GM19035 (cell line): Measurements from ENCODE around the gene ATF6.
"Not testable (repeated sequence)": the region's sequence is repeated elsewhere in the genome, so short reads cannot be mapped to it uniquely, and the experiment has no call there.

Experiments
- ATAC-seq: cut with Tn5 transposase; IDR thresholded peaks from one replicate; pipeline ENCODE4 v1.9.1; 2021; ENCODE audit not compliant: unreplicated experiment

ATF6 gene

GRCh38 chr1:161827786-161828185 is 61.7 kb downstream of the ATF6 start:
- no peak for ATAC-seq

DNA sequence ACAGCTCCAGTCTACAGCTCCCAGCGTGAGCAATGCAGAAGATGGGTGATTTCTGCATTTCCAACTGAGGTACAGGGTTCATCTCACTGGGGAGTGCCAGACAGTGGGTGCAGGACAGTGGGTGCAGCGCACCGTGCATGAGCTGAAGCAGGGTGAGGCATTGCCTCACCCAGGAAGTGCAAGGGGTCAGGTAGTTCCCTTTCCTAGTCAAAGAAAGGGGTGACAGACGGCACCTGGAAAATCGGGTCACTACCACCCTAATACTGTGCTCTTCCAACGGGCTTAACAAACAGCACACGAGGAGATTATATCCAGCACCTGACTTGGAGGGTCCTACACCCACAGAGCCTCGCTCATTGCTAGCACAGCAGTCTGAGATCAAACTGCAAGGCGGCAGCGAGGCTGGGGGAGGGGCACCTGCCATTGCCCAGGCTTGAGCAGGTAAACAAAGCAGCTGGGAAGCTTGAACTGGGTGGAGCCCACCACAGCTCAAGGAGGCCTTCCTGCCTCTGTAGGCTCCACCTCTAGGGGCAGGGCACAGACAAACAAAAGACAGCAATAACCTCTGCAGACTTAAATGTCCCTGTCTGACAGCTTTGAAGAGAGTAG is 66.3 kb downstream of the ATF6 start:
- not testable (repeated sequence) for ATAC-seq

GRCh38 chr1:161834967-161835550 is 68.9 kb downstream of the ATF6 start:
- no peak for ATAC-seq

- no peak for ATAC-seq
These were observed 69.9 kb downstream of the ATF6 start for GRCh38 chr1:161836018-161836417.

DNA sequence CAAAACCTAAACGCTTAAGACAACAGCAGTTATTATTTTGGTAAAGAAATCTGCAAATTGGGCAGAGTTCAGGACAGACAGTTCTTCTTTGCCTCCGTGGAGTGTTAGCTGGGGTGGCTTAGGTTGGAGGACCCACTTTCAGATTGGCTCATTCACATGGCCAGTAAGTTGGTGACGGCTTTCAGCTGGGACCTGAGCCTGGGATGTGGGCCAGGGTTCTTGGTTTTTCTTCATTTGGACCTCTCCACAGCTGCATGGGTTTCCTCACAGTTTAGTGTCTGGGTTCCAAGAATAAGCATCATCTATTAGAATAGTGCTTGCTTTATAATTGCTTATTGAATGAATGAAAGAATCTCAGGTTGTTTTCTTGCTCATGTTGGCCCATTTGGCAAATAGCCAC is 72.2 kb downstream of the ATF6 start:
- ATAC-seq, result no peak

DNA sequence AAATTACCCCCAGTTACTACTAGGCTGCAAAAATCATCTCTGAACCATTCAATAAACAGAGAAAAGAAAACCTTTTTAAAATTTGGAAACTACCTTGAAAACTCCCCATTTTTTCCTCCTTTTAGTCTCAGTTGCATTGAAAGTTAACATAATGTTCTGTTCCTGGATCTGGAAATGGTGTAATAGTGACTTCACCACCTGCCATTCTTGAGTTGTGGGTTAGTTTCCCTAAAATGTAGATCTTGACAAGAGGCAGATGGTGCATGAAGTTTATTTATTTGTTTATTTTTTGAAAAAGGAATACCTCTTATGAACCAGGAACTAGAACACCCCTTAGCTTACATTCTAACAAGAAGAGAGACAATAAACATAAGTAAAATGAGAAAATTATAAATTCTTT is 72.8 kb downstream of the ATF6 start:
- no peak for ATAC-seq

DNA sequence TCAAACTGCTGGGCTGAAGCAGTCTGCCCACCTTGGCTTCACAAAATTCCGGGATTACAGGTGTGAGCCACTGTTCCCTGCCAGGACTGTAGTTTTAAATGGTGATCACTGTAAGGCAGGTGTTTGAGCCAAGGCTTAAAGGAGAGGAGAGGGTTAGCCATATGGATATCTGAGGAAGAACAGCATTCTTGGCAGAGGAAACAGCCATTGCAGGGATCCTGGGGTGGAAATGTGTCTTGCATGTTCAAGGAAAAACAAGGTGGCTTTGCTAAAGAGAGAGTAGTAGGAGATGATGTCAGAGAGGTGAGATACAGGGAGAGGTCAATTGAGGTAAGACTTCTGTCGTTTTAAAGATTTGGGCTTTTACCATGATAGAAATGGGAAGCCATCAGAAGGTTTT is 73.5 kb downstream of the ATF6 start:
- ATAC-seq, result no peak

- ATAC-seq, result no peak
These were observed 74.2 kb downstream of the ATF6 start for GRCh38 chr1:161840363-161840762.

DNA sequence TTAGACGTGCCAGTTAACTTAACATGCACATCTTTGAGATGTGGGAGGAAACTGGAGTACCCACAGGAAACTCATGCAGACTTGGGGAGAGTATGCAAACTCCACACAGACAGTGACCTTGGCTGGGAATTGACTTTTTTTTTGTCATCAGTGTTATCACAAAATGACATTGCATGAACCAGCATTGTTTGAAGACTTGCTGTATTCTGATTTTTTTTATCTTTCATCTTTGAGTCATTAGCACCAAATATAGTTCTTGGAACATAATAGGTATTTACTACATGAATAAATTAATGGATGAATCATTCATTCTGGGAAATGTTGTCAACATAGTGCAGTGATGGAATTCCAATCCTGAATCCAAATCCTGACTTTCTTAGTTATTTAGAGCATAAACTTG is 77.0 kb downstream of the ATF6 start:
- no peak for ATAC-seq

GRCh38 chr1:161844696-161845095 is 78.6 kb downstream of the ATF6 start:
- no peak for ATAC-seq

- no peak for ATAC-seq
These were observed 82.6 kb downstream of the ATF6 start for GRCh38 chr1:161848676-161849075.

- ATAC-seq, result no peak
These were observed 83.4 kb downstream of the ATF6 start for GRCh38 chr1:161849518-161849917.

DNA sequence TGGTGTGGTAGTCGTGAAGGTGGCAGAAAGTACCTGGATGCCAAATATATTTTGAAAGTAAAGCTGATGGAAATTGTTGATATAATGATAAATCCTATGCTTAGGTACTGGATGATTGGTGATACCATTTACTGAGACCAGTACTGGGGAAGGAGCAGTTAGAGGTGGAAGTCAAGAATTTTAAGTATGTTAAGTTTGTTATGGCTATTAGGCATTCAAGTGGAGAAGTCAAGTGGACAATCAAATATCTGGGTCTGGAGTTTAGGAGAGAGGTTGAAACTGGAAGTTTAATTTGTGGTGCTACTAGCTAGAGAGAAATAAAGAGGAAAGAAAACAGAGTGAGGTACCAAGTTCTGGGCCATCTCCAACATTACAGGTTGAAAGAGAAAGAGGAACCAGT is 89.1 kb downstream of the ATF6 start:
- no peak for ATAC-seq

GRCh38 chr1:161858271-161858670 is 92.2 kb downstream of the ATF6 start:
- ATAC-seq, result no peak

- ATAC-seq, result no peak
These were observed 97.4 kb downstream of the ATF6 start for GRCh38 chr1:161863549-161863948.

GRCh38 chr1:161864577-161864976 is 98.5 kb downstream of the ATF6 start:
- ATAC-seq, result no peak

DNA sequence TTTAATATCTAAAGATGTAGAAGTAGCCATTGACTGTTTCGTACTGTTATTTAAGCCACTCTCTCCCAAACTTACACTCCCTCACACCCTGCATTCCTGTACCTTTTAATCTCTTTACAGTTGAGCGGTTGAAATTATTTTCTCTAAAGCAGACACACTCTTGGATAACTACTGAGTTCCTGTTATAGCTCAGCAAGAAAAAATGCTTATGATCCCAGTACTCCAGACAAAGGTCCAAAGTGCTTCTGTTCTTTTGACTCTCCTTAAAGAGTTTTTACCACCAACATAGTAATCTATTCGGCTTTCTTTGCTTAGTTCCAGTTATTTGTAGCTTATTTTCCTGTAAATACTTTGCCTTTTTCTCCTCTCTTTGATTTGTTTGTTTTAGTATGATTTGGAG is 100.1 kb downstream of the ATF6 start:
- ATAC-seq, result no peak

DNA sequence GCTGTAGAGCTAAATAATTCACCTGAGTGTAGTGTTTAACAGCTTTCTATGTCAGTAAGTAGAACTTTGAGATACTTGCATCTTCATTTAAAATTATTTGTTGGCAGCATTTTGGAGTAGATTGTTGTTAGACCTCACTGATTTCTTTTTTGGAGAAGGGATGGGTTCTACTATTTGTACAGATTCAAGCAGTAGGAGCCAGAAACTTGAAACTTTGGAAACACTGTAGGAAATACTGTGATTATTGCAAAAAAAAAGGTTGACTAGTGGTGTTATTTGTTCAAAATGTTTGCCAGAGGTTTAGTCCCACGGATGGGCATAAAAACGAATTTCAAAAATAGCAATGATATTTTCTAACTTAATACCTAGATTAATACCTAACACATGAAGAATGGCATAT is 102.7 kb downstream of the ATF6 start:
- no peak for ATAC-seq

DNA sequence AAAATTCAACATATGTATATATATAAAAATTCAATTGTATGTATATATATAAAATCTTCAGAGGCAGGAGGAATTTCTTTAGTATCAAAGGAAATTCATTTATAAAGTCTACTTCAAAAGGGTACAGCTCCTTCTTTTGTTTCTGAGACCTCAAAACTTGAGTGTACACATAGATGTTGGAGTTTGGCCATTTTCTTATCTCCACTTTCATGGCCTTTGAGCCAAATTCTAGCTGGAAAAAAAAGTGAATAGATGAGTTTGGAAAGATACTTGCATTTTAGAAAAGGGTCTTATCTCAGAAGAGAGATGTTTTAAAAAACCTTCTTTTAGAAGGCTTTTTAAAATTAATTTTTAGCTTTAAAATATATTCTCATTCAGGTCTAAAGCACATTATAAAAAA is 103.2 kb downstream of the ATF6 start:
- ATAC-seq, result no peak

GRCh38 chr1:161872506-161872905 is 106.4 kb downstream of the ATF6 start:
- ATAC-seq, result no peak

DNA sequence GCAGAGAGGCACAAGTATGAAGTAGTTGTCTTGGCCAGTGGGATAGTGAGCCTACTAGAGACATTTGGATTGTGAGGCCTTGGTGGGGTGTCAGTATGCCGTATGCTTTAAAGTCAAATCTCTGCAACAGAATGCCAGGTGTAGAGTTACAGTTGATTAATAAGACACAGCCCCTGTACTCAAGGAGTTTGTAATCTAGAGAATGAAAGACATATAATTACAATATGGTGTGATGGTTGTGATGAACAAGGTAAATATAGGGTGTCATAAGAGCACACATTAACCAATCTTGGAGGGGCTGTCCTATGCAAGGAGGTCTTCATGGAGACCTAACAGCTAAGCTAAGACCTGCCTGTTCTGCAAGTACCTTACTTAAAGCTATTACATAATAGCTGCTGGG is 113.1 kb downstream of the ATF6 start:
- no peak for ATAC-seq

DNA sequence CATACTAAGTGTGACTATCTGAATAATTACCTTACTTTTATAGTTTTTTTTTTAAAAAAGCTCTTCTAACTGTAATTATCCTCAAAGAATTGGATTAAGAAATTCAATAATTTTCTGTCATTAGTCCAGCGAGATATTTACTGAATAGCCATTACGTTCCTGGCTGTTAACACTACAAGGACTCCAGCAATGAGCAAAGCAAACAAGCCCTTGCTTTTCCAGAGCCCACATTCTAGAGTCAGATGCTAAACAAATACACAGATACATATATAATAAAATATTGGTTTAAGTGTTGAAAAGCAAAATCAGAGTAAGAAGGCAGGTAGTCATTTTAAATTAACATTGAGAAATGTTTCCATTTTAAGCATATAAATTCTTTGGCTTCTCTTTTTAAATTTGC is 118.4 kb downstream of the ATF6 start:
- ATAC-seq, result no peak

DNA sequence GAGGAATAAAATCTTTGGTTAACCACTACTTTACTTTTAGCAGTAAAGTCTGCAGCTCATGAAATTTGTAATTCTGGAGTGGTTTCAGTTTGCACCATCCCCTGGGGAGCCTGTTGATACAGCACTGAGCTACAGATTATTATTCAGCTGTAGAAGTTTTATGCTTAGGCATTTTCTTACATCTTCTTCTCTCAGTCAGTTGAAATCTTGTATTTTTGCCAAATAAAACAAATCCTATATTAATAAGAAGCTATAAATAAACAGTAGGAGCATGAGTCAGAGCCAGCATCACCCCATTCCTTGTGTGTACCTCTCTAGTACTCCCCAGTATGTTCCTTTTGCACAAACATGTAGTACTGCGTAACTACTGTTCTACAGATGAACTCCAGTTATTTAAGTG is 118.9 kb downstream of the ATF6 start:
- ATAC-seq, result no peak
